Colon (tissue), 2 donors: Measurements from ENCODE around the gene PAK1IP1.
"Not testable (repeated sequence)": the region's sequence is repeated elsewhere in the genome, so short reads cannot be mapped to it uniquely, and the experiment has no call there.

Source experiments
- FAIRE-seq: peaks from 2 replicates; lab custom pipeline; 2012; peaks lifted over from hg19 to GRCh38; lab: Jason Lieb, UNC
- donor health status: control.
- donor health status: control.

Gene PAK1IP1

DNA sequence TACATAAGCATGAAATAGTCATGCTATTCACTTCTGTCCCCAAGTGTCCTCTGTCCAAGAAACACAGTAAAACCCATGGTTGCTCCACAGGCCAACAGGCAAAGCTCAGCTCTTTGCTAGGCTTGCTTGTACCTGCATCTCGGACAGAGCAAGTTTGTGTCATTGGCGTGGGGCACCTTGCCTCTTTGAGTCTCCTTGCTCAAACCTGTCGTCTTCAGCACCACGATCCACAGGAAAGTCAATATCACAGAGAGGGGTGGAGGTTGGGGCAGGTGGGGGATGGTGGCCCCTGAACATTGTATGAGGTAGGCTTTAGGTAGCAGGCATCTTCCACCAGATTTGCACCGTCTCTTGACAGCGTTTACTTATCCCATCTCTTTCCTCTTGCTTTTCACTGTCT, 48.7 kb downstream of the PAK1IP1 start:
- no peak for FAIRE-seq

DNA sequence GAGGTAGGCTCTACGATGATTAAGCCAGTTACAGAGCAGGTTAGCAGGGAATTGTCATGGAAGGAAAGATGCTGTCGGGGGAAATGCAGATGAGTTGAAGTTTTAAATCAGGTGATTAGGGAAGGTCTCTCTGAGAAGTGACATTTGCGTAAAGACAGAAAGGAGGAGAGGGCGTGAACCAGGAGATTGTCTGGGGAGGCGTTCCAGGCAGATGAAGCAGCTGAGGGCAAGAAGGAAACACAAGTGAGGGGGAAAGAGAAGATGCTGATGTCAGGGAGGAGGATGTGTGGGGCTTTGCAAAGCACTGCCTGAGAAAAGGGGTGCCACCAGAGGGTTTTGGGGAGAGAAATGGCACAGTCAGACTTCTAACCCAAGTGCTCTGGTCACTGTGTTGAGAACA, 50.3 kb downstream of the PAK1IP1 start:
- no peak for FAIRE-seq

DNA sequence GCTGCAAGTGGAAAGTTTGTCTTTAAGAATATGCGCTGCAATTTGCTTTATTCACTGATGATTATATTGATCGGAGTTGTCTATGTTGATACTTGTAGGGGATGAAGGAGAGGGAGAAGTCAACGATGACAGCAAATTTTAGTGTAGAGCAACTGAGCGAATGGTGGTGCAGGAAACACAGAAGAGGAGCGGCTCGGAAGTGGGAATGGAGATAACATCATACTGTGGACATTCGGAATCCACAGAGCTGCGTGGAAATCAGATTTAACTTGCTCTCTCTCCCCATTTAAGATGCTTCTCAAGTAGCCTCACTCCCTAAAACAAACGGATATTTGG, 52.1 kb downstream of the PAK1IP1 start:
- FAIRE-seq: no peak

DNA sequence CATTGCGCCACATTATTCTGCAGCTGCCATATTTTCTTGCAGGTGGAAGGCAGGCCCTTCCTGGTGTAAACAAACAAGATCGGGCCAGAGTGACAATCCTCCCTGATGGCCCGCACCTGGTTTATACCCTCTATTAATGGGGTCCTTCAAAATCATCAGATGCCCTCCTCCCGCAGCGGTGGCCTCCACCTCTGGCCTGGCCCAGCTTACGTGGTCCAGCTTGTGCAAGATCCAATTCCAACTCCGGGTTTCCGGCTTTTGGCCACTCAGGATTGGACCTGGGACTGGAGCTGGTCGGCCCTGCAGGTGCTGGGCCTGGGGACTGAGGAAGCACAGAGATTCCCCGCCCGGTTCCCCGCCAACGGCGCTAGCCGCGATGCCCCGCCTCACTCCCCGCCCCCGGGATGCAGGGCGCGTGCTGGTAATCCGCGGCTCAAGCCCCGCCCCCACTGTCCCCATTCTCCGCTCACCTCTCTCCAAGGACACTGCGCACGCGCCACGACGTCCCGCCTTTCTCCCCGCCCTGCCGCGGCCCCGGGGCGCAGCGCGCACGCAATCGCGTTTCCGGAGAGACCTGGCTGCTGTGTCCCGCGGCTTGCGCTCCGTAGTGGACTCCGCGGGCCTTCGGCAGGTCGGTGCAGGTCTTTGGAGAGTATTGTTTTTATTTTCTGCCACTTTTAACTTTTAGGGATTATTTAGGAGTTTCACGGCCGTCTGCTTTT, 52.6 kb downstream of the PAK1IP1 start, which contains the start of gene TMEM14B:
TMEM14B (plus strand) TSS at position 555 of the 722 bp plus-strand sequence. CDS start 1,441 bp downstream, outside the sequence.
- no peak for FAIRE-seq

DNA sequence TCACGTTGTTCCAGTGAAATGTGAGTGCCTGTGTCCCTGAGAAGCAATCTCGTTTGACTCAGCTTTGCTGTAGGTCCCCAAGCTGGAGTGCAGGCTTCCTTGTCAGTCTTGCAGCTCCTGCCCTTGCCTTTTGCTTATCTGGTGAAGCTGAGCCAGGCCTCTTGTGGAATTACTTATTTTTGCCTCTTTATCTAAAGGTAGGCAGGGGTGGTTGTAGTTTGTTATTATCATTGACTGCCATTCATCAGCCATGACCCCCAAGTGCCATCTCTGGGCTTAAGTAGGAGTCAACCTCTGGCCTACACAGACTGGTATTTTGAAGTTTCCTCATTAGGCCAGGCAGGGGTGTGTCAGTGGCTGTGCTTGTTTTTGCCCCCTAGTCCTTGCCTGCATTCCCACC, 55.0 kb downstream of the PAK1IP1 start:
- no peak for FAIRE-seq

DNA sequence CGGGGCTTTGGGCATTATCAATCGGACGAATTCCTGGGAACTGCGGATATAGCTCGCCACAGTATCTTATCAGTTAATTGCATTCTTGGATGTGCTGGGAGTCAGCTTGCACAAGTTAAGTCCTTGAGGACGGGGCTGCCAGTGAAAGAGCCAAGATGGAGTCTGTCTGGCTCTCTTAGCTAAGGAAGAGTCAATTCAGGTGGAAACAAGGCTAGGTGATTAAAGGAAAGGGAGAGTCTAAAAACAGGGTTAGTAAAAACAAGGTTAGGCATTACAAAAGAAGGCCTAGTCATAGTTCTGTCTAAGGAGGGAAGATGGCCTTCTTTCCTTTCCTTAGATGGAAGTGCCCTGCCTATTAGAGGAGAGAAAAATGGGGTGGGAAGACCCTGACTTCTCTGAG, 55.8 kb downstream of the PAK1IP1 start:
- not testable (repeated sequence) for FAIRE-seq

DNA sequence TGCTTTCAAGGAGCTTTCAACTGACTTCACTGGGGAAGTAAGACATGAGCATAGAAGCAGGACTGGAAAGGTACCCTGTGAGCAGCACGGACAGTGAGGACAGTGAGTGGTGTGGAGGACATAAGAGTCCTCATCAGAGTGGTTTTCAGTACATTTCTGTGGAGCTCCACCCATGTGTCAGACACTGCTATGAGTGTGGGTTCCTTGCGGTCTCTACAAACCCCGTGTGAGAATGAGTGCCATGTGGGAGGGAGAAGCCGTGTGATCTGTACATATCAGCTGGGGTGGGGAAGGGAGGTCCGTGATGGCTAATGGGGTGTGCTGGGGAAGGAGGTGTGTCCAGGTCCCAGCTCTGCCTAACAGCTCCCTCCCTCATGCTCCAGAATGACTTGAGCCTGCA, 57.0 kb downstream of the PAK1IP1 start:
- FAIRE-seq: not testable (repeated sequence)

DNA sequence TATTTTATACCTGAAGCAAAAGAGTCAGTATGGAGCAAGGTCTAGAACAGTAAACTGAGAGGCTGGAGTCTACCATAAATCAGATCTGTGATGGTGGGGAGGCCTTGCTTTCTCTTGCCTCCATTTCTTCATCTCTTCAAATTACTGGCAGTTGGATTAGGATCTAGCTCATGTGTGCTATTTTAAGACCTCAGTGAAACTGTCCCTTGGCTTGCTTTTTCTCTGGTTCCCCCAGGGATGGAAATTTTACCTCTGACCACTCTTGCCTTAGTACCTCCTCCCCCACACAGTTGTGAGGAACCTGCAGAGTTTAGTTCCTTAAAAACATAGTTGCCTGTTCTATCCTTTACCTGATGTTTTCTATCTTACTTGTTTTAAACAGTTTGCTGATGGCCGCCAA, 61.3 kb downstream of the PAK1IP1 start:
- no peak for FAIRE-seq
